Measurements from ENCODE around the gene CCDC158.
"Not testable (repeated sequence)": the region's sequence is repeated elsewhere in the genome, so short reads cannot be mapped to it uniquely, and the experiment has no call there.

- TF ChIP-seq CTCF (IDR thresholded peaks at IDR 0.05; ENCODE audit: control extremely low read depth in 1 of 3, insufficient read depth in 1 of 3, low read depth in 1 of 3, low read length in 3 of 3); RFX5 (IDR thresholded peaks at IDR 0.05; ENCODE audit: borderline replicate concordance, low read depth, low read length); EZH2 (IDR thresholded peaks at IDR 0.05; ENCODE audit: low read depth, low read length, severe bottlenecking); POLR2A (IDR thresholded peaks at IDR 0.05; ENCODE audit: control extremely low read depth in 1 of 2, low read depth in 2 of 2, low read length in 2 of 2); CHD2 (IDR thresholded peaks at IDR 0.05; ENCODE audit: low read length); GABPA (IDR thresholded peaks at IDR 0.05; ENCODE audit: borderline replicate concordance, insufficient read depth, low read length): not testable (repeated sequence)
These were observed 2.2 kb upstream of the CCDC158 start for GRCh38 chr4:76423159-76423558.

Data from H1 (cell line).